HG03354 (cell line): ENCODE measurements around the gene CAPN7.

ENCODE experiments used
- ATAC-seq: cut with Tn5 transposase; IDR thresholded peaks from one replicate; pipeline ENCODE4 v1.9.1; 2021; ENCODE audit warnings: mild to moderate bottlenecking; ENCODE audit not compliant: unreplicated experiment, poor library complexity, severe bottlenecking

The CAPN7 gene

GRCh38 chr3:15290736-15291135 is 84.7 kb downstream of the CAPN7 start:
- no peak for ATAC-seq

GRCh38 chr3:15291589-15292541 is 85.8 kb downstream of the CAPN7 start:
- ATAC-seq, result peak; percentile 90

GRCh38 chr3:15292765-15293522 is 86.9 kb downstream of the CAPN7 start:
- no peak for ATAC-seq

- no peak for ATAC-seq
These were observed 88.9 kb downstream of the CAPN7 start for GRCh38 chr3:15294929-15295328.

GRCh38 chr3:15295506-15295905 is 89.5 kb downstream of the CAPN7 start:
- no peak for ATAC-seq

GRCh38 chr3:15297608-15298350 is 91.7 kb downstream of the CAPN7 start:
- no peak for ATAC-seq

- ATAC-seq, result no peak
These were observed 92.5 kb downstream of the CAPN7 start for GRCh38 chr3:15298504-15298903.

GRCh38 chr3:15299036-15299435 is 93.0 kb downstream of the CAPN7 start:
- ATAC-seq, result no peak

- ATAC-seq, result no peak
These were observed 94.5 kb downstream of the CAPN7 start for GRCh38 chr3:15300323-15301078.

GRCh38 chr3:15301761-15302160 is 95.7 kb downstream of the CAPN7 start:
- no peak for ATAC-seq
